Activated CD4-positive, alpha-beta T cell treated with anti-CD3 and anti-CD28 coated beads, Interleukin-2, amount 10 ng/mL, durations not matched to agents 24 days and 14 days (primary cell): ENCODE data around the gene TMEM72. TPM values are rescaled to one million over a fixed set of nuclear protein-coding genes. Genes with fewer than 3 reads are reported as not detected.

Experiments
- DNase-seq: peaks from one replicate; pipeline ENCODE4 v3.0.0; 2022
- H3K27ac Mint-ChIP-seq: one replicate; pipeline ENCODE4 v1.8.0; 2022; ENCODE audit warnings: mild to moderate bottlenecking, mixed read lengths
- H3K27me3 Mint-ChIP-seq: one replicate; pipeline ENCODE4 v1.8.0; 2022; ENCODE audit warnings: mixed read lengths
- H3K36me3 Mint-ChIP-seq: one replicate; pipeline ENCODE4 v1.8.0; 2022; ENCODE audit warnings: low read depth, mild to moderate bottlenecking, mixed read lengths
- H3K4me1 Mint-ChIP-seq: one replicate; pipeline ENCODE4 v1.8.0; 2021; ENCODE audit warnings: mixed read lengths
- H3K4me3 Mint-ChIP-seq: one replicate; pipeline ENCODE4 v1.8.0; 2022; ENCODE audit warnings: mild to moderate bottlenecking, moderate library complexity, mixed read lengths
- H3K9me3 Mint-ChIP-seq: one replicate; pipeline ENCODE4 v1.8.0; 2021; ENCODE audit warnings: mixed read lengths
- intact Hi-C: fragments of 100-400 bp; cut with micrococcal nuclease; formaldehyde crosslinking; loops from one replicate; pipeline ENCODE4 v1.15.1; 2023
- total RNA-seq: library from RNA; stranded (reverse); gene quantifications from 2 replicates; pipeline ENCODE4 v1.2.3, GENCODE V29; 2022

Gene TMEM72
- total RNA-seq, 1 donor from 2014 or later, result not detected

DNA sequence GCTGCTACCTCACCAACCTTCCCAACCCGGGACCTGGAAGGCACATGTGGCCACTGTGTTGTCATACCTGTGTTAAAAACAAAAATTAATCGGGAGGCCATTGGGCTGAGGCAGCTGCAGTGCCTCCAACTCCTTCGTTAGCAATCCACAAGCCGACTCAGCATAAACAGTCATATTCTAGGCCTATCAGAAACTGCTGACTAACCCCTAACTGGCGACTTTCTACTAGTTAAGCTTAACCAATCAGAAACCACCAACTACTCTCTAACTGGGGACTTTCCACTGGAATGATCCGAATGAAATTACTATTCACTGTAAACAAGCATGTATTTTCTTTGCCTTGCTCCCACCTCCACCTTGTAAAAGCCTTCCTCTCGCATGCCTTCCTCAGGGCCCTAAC lies 14.1 kb upstream of the TMEM72 start:
- H3K4me1 Mint-ChIP-seq, result no peaks in the 10 kb centered on the region
- intact Hi-C loops, result no loop called here
- H3K27me3 Mint-ChIP-seq, result peaks cover 5% of the 10 kb centered on the region
- no peak for DNase-seq
- no peak overlapping the region for H3K4me3 Mint-ChIP-seq
- no peak overlapping the region for H3K27ac Mint-ChIP-seq
- H3K36me3 Mint-ChIP-seq, result no peaks in the 10 kb centered on the region
- H3K9me3 Mint-ChIP-seq, result no peaks in the 10 kb centered on the region

DNA sequence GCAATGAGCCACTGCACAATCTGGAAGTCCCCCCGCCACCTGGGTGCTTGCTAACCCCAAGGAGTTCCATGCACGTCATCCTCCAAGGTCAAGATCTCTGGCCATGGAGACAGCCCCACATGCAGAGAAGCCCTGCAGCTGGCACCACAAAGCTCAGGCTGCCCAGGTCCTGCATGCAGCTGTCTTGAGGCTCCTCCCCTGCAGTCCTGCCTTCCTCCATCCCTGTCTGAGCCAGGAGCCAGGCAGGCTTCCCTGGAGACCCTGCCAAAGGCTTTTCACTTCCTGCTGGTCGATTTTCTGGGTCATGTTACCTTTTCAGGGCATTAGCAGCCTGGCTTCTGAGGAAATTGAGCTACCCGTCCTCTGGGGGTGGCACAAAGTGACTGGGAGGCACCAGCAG lies 12.5 kb upstream of the TMEM72 start:
- H3K9me3 Mint-ChIP-seq, result no peaks in the 10 kb centered on the region
- H3K27me3 Mint-ChIP-seq, result peaks cover 5% of the 10 kb centered on the region
- H3K4me1 Mint-ChIP-seq, result no peaks in the 10 kb centered on the region
- H3K36me3 Mint-ChIP-seq, result no peaks in the 10 kb centered on the region
- no peak for DNase-seq
- H3K4me3 Mint-ChIP-seq, result no peak overlapping the region
- H3K27ac Mint-ChIP-seq, result no peak overlapping the region
- intact Hi-C loops, result no loop called here

GRCh38 chr10:44899450-44900080 lies 11.6 kb upstream of the TMEM72 start:
- no peaks in the 10 kb centered on the region for H3K4me1 Mint-ChIP-seq
- H3K4me3 Mint-ChIP-seq, result no peak overlapping the region
- peaks cover 6% of the 10 kb centered on the region for H3K27me3 Mint-ChIP-seq
- no peak for DNase-seq
- no peak overlapping the region for H3K27ac Mint-ChIP-seq
- H3K9me3 Mint-ChIP-seq, result no peaks in the 10 kb centered on the region
- intact Hi-C loops, result no loop called here
- no peaks in the 10 kb centered on the region for H3K36me3 Mint-ChIP-seq

DNA sequence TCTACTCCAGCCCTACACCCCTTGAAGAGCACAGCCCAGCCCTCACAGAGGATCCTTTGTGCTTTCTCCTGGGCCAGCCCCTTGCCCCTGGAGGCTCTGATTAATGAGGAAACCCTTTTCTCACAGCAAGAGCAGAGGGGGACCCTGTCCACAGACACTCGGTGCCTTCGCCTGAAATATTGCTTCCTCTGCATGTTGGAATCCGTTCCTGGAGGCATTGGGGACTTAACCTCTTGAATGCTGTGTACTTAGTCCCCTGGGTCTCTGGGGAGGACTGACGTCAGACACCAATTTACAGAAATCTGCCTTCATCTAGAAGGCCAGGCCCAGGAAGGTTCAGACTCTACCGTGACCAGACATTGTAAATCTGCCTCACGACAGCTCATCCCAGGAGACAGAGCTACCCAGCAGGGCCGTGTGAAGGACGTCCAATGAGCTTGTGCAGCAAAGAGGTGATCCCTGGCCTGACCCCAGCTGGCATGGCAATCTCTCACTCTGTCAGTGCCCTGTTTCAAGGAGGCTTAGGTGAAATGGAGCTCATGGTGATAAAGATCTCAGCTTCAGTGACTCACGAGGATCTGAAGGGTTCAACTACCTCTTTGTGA lies 8.1 kb upstream of the TMEM72 start:
- no peak overlapping the region for H3K27ac Mint-ChIP-seq
- intact Hi-C loops, result no loop called here

GRCh38 chr10:44906486-44906885 lies 4.7 kb upstream of the TMEM72 start:
- no peaks in the 10 kb centered on the region for H3K36me3 Mint-ChIP-seq
- peaks cover 9% of the 10 kb centered on the region for H3K27me3 Mint-ChIP-seq
- no peak overlapping the region for H3K27ac Mint-ChIP-seq
- no peaks in the 10 kb centered on the region for H3K9me3 Mint-ChIP-seq
- H3K4me3 Mint-ChIP-seq, result no peak overlapping the region
- H3K4me1 Mint-ChIP-seq, result no peaks in the 10 kb centered on the region
- intact Hi-C loops, result no loop called here
- no peak for DNase-seq

More for the DNA sequence above, 8.1 kb upstream of the TMEM72 start:
- Mint-ChIP-seq H3K4me1 (no peaks in the 10 kb centered on the region), H3K9me3 (no peaks in the 10 kb centered on the region), H3K36me3 (no peaks in the 10 kb centered on the region), H3K27me3 (peaks cover 8% of the 10 kb centered on the region), H3K4me3 (no peak overlapping the region)
- DNase-seq, result no peak

DNA sequence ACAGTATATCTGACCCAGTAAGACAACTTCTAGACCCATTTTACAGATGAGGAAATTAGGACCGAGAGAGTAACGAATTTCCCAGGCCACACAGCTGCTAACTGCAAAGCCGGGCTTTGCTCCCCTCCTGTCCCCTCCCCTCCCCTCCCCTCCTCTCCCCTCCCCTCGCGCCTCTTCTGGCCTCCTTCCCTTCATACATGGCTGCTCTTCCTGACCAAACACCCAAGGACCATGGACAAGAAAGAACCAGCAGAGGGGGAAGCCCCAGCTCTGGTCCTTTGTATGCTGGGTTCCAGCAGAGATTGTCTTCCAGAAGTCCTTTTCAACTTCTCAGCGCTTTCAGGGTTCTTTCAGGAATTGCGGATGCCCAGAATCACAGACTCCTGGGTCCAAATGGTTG lies 3.6 kb upstream of the TMEM72 start:
- Mint-ChIP-seq H3K9me3 (no peaks in the 10 kb centered on the region), H3K4me3 (no peak overlapping the region), H3K27ac (no peak overlapping the region), H3K4me1 (no peaks in the 10 kb centered on the region), H3K36me3 (no peaks in the 10 kb centered on the region), H3K27me3 (peaks cover 7% of the 10 kb centered on the region)
- intact Hi-C loops, result no loop called here
- DNase-seq, result no peak

GRCh38 chr10:44908066-44908749 lies 2.9 kb upstream of the TMEM72 start:
- Mint-ChIP-seq H3K9me3 (no peaks in the 10 kb centered on the region), H3K27me3 (peaks cover 7% of the 10 kb centered on the region), H3K36me3 (no peaks in the 10 kb centered on the region), H3K4me1 (peaks cover 3% of the 10 kb centered on the region), H3K4me3 (no peak overlapping the region), H3K27ac (no peak overlapping the region)
- intact Hi-C loops, result no loop called here
- no peak for DNase-seq

GRCh38 chr10:44908936-44909630 lies 2.1 kb upstream of the TMEM72 start:
- Mint-ChIP-seq H3K36me3 (no peaks in the 10 kb centered on the region), H3K27ac (no peak overlapping the region), H3K9me3 (no peaks in the 10 kb centered on the region), H3K4me1 (peaks cover 11% of the 10 kb centered on the region), H3K4me3 (no peak overlapping the region), H3K27me3 (peaks cover 3% of the 10 kb centered on the region)
- intact Hi-C loops, result no loop called here
- no peak for DNase-seq

- Mint-ChIP-seq H3K9me3 (no peaks in the 10 kb centered on the region), H3K36me3 (no peaks in the 10 kb centered on the region), H3K27me3 (peaks cover 3% of the 10 kb centered on the region), H3K4me3 (no peak overlapping the region), H3K27ac (no peak overlapping the region), H3K4me1 (peaks cover 11% of the 10 kb centered on the region)
- DNase-seq, result no peak
- intact Hi-C loops, result no loop called here
These were observed 1.2 kb upstream of the TMEM72 start for GRCh38 chr10:44909910-44910309.

- Mint-ChIP-seq H3K9me3 (no peaks in the 10 kb centered on the region), H3K4me3 (no peak overlapping the region), H3K27me3 (peaks cover 3% of the 10 kb centered on the region), H3K36me3 (no peaks in the 10 kb centered on the region), H3K4me1 (peaks cover 11% of the 10 kb centered on the region), H3K27ac (no peak overlapping the region)
- intact Hi-C loops, result no loop called here
- DNase-seq, result no peak
These were observed 535 bp upstream of the TMEM72 start for GRCh38 chr10:44910602-44911001.

DNA sequence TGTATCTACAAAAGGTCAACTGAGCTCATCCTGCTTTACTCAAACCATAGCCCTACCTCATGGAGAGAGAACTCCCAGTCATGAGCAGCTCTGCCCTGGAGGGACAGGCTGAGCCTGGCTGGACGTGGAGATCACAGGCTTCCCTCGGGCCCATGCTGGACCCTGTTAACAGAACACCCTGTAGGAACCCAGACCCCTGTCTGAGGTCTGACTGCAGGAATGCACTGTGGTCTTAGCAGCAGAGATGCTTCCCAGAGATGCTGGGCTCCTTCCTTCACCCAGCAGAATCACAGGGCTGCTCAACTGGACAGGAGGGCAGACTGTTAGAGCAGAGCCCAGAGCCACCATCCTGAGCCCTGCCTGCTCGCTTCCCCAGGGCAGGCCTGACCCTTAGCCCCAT lies 814 bp downstream of the TMEM72 start:
- Mint-ChIP-seq H3K9me3 (peaks cover 3% of the 10 kb centered on the region), H3K36me3 (no peaks in the 10 kb centered on the region), H3K4me1 (peaks cover 11% of the 10 kb centered on the region), H3K27ac (no peak overlapping the region), H3K4me3 (no peak overlapping the region), H3K27me3 (peaks cover 9% of the 10 kb centered on the region)
- intact Hi-C loops, result no loop called here
- no peak for DNase-seq

- peaks cover 11% of the 10 kb centered on the region for H3K4me1 Mint-ChIP-seq
- intact Hi-C loops, result no loop called here
- H3K9me3 Mint-ChIP-seq, result peaks cover 13% of the 10 kb centered on the region
- no peaks in the 10 kb centered on the region for H3K36me3 Mint-ChIP-seq
- peak overlapping the region; percentile 78 for H3K27ac Mint-ChIP-seq
- peaks cover 15% of the 10 kb centered on the region for H3K27me3 Mint-ChIP-seq
- peak overlapping the region; percentile 53 for H3K4me3 Mint-ChIP-seq
- peak; percentile 68 for DNase-seq
These were observed 2.4 kb downstream of the TMEM72 start for GRCh38 chr10:44913350-44914081.

DNA sequence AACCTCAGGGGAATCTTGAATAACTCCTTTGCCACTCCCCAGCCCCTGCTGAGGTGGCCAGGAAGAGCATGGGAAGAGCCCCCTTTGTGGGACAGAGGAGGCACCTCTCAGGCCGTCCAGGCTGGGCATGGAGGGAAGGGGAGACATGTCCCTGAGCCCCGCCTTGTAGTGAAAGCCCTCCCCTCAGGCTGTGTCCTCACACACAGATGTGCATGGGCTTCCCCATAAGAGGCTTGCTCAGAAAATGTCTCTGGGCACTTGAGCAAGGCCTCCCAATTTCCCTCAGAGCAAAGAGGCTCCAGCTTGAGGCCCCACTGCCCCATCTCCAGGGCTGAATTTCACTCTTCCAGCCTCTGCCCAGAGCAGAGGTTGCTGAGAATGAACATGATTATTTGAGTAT lies 3.8 kb downstream of the TMEM72 start:
- Mint-ChIP-seq H3K4me3 (no peak overlapping the region), H3K4me1 (peaks cover 11% of the 10 kb centered on the region), H3K9me3 (peaks cover 13% of the 10 kb centered on the region), H3K27ac (no peak overlapping the region), H3K27me3 (peaks cover 21% of the 10 kb centered on the region), H3K36me3 (no peaks in the 10 kb centered on the region)
- no peak for DNase-seq
- intact Hi-C loops, result no loop called here
